ENCODE measurements around the gene AGR2. TPM values are rescaled to one million over a fixed set of nuclear protein-coding genes. Genes with fewer than 3 reads are reported as not detected.

The AGR2 gene
- total and polyA plus RNA-seq, 3 donors from 2014 or later: 0.16 to 1.5 TPM; not detected in 1

- Histone ChIP-seq H3K27ac (no peak overlapping the region), H3K4me1 (no peaks in the 10 kb centered on the region), H3K9me3 (no peaks in the 10 kb centered on the region), H3K36me3 (ENCODE audit: low read depth, missing control alignments) (no peaks in the 10 kb centered on the region), H3K4me3 (no peak overlapping the region), H3K27me3 (no peaks in the 10 kb centered on the region)
- intact Hi-C loops (cut with DNase I; ENCODE audit: low total_unique reads): no loop called here
- DNase-seq: no peak
- WGBS, 2 donors: 75 to 76% methylated on average over 2 of the region's 2 CpGs
- no peak for TF ChIP-seq POLR2A (IDR thresholded peaks at IDR 0.05)
- TF ChIP-seq, protein P1, sequence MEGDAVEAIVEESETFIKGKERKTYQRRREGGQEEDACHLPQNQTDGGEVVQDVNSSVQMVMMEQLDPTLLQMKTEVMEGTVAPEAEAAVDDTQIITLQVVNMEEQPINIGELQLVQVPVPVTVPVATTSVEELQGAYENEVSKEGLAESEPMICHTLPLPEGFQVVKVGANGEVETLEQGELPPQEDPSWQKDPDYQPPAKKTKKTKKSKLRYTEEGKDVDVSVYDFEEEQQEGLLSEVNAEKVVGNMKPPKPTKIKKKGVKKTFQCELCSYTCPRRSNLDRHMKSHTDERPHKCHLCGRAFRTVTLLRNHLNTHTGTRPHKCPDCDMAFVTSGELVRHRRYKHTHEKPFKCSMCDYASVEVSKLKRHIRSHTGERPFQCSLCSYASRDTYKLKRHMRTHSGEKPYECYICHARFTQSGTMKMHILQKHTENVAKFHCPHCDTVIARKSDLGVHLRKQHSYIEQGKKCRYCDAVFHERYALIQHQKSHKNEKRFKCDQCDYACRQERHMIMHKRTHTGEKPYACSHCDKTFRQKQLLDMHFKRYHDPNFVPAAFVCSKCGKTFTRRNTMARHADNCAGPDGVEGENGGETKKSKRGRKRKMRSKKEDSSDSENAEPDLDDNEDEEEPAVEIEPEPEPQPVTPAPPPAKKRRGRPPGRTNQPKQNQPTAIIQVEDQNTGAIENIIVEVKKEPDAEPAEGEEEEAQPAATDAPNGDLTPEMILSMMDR (IDR thresholded peaks at IDR 0.05): no peak
These were observed 19.0 kb downstream of the AGR2 start for GRCh38 chr7:16785846-16786245.

GRCh38 chr7:16785321-16785720, 19.5 kb downstream of the AGR2 start:
- intact Hi-C loops (cut with DNase I; ENCODE audit: low total_unique reads): no loop called here
- DNase-seq: no peak
- H3K27ac ChIP-seq: no peak overlapping the region
- H3K9me3 ChIP-seq: no peaks in the 10 kb centered on the region
- WGBS, 2 donors: 89 to 100% methylated on average over 1 of the region's 1 CpG
- no peaks in the 10 kb centered on the region for H3K4me1 ChIP-seq
- H3K36me3 ChIP-seq (ENCODE audit: low read depth, missing control alignments): no peaks in the 10 kb centered on the region
- H3K27me3 ChIP-seq: no peaks in the 10 kb centered on the region
- no peak overlapping the region for H3K4me3 ChIP-seq
- TF ChIP-seq POLR2A (IDR thresholded peaks at IDR 0.05): no peak
- TF ChIP-seq, protein P1 (IDR thresholded peaks at IDR 0.05): no peak

DNA sequence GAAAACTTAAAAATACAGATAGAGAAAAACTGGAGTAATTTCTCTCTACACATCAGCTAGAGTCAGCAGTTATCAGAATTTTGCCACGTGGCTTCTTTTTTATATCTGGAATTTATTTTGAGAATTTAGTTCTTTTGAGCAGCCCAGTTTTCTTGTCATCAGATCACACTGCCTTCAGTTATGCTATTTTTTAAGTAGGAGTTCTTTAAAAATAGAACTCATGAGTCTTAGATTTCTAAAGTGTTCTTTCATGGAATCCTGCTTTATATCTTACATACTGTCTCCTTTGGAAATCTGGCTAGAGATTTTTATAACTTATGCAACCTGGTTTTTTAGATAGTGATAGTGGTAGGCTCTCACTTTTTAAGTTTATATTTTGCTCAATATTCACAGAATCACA, 24.2 kb downstream of the AGR2 start:
- intact Hi-C loops (cut with DNase I; ENCODE audit: low total_unique reads): no loop called here
- TF ChIP-seq POLR2A (IDR thresholded peaks at IDR 0.05): no peak
- TF ChIP-seq, protein P1 (IDR thresholded peaks at IDR 0.05): no peak
- no peak for DNase-seq
- H3K9me3 ChIP-seq: no peaks in the 10 kb centered on the region
- 35 to 42% methylated on average over 1 of the region's 1 CpG for WGBS, 2 donors
- no peak overlapping the region for H3K4me3 ChIP-seq
- no peak overlapping the region for H3K27ac ChIP-seq
- H3K4me1 ChIP-seq: no peaks in the 10 kb centered on the region
- H3K36me3 ChIP-seq (ENCODE audit: low read depth, missing control alignments): no peaks in the 10 kb centered on the region
- H3K27me3 ChIP-seq: no peaks in the 10 kb centered on the region

- intact Hi-C loops (cut with DNase I; ENCODE audit: low total_unique reads): no loop called here
- Histone ChIP-seq H3K4me3 (no peak overlapping the region), H3K36me3 (ENCODE audit: low read depth, missing control alignments) (no peaks in the 10 kb centered on the region), H3K9me3 (no peaks in the 10 kb centered on the region), H3K27ac (no peak overlapping the region), H3K27me3 (no peaks in the 10 kb centered on the region), H3K4me1 (no peaks in the 10 kb centered on the region)
- TF ChIP-seq POLR2A (IDR thresholded peaks at IDR 0.05): no peak
- TF ChIP-seq, protein P1 (IDR thresholded peaks at IDR 0.05): no peak
- DNase-seq: no peak
- 50 to 85% methylated on average over 1 of the region's 1 CpG for WGBS, 2 donors
These were observed 25.7 kb downstream of the AGR2 start for GRCh38 chr7:16779051-16779450.

GRCh38 chr7:16778476-16778875, 26.3 kb downstream of the AGR2 start:
- no peaks in the 10 kb centered on the region for H3K27me3 ChIP-seq
- no peak for TF ChIP-seq POLR2A (IDR thresholded peaks at IDR 0.05)
- TF ChIP-seq, protein P1 (IDR thresholded peaks at IDR 0.05): no peak
- intact Hi-C loops (cut with DNase I; ENCODE audit: low total_unique reads): no loop called here
- H3K9me3 ChIP-seq: no peaks in the 10 kb centered on the region
- WGBS, 2 donors: 85 to 95% methylated on average over 3 of the region's 3 CpGs
- no peak for DNase-seq
- H3K27ac ChIP-seq: no peak overlapping the region
- H3K36me3 ChIP-seq (ENCODE audit: low read depth, missing control alignments): no peaks in the 10 kb centered on the region
- no peak overlapping the region for H3K4me3 ChIP-seq
- H3K4me1 ChIP-seq: no peaks in the 10 kb centered on the region
